Right forelimb (tissue), 1 donor: ENCODE results near the gene LCTL.
A peak's percentile ranks its signal among the peaks of the same experiment; 100 is the strongest.

ENCODE experiments used
- DNase-seq: peaks from one replicate; pipeline ENCODE4 v3.0.0-alpha.2; 2018

The LCTL gene

GRCh38 chr15:66565741-66566144 lies at the start of gene LCTL:
LCTL (minus strand) TSS chr15:66565998; CDS start chr15:66565365, 633 bp downstream.
- no peak for DNase-seq

- no peak for DNase-seq
These were observed 49.4 kb upstream of the LCTL start for GRCh38 chr15:66614951-66615760.

GRCh38 chr15:66614456-66614855 lies 48.7 kb upstream of the LCTL start:
- DNase-seq: no peak

- DNase-seq: no peak
These were observed 47.9 kb upstream of the LCTL start for GRCh38 chr15:66613743-66614142.

- DNase-seq: peak; percentile 67
These were observed 45.7 kb upstream of the LCTL start for GRCh38 chr15:66611257-66612053.

- DNase-seq: no peak
These were observed 44.1 kb upstream of the LCTL start for GRCh38 chr15:66609876-66610275.

- no peak for DNase-seq
These were observed 43.1 kb upstream of the LCTL start for GRCh38 chr15:66608881-66609280.

GRCh38 chr15:66608159-66608558 lies 42.4 kb upstream of the LCTL start:
- no peak for DNase-seq

GRCh38 chr15:66603301-66604179 lies 37.7 kb upstream of the LCTL start:
- peak; percentile 67 for DNase-seq

GRCh38 chr15:66601521-66601920 lies 35.7 kb upstream of the LCTL start:
- DNase-seq: no peak

GRCh38 chr15:66600240-66600627 lies 34.4 kb upstream of the LCTL start:
- no peak for DNase-seq

- no peak for DNase-seq
These were observed 33.9 kb upstream of the LCTL start for GRCh38 chr15:66599536-66600239.

- no peak for DNase-seq
These were observed 32.5 kb upstream of the LCTL start for GRCh38 chr15:66598095-66598815.

- DNase-seq: no peak
These were observed 30.2 kb upstream of the LCTL start for GRCh38 chr15:66595931-66596545.

GRCh38 chr15:66595332-66595731 lies 29.5 kb upstream of the LCTL start:
- no peak for DNase-seq

- no peak for DNase-seq
These were observed 29.0 kb upstream of the LCTL start for GRCh38 chr15:66594836-66595235.

- no peak for DNase-seq
These were observed 28.5 kb upstream of the LCTL start for GRCh38 chr15:66594344-66594743.

- DNase-seq: no peak
These were observed 27.5 kb upstream of the LCTL start for GRCh38 chr15:66593219-66593780.

GRCh38 chr15:66592505-66593218 lies 26.9 kb upstream of the LCTL start:
- DNase-seq: no peak

- DNase-seq: no peak
These were observed 25.6 kb upstream of the LCTL start for GRCh38 chr15:66591322-66591862.
